ENCODE results near the gene PHACTR2. TPM values are rescaled to one million over a fixed set of nuclear protein-coding genes. Genes with fewer than 3 reads are reported as not detected.
A peak's percentile ranks its signal among the peaks of the same experiment; 100 is the strongest.

The PHACTR2 gene
- total RNA-seq, 2 donors from 2014 or later = 68.5 to 87.7 TPM

GRCh38 chr6:143685653-143686052 is 7.9 kb downstream of the PHACTR2 start:
- H3K4me3 ChIP-seq = no peak overlapping the region
- ATAC-seq (ENCODE audit: insufficient number of reproducible peaks, low FRiP score, low read depth) = no peak
- H3K9me3 ChIP-seq = peaks cover 5% of the 10 kb centered on the region
- H3K4me1 ChIP-seq (ENCODE audit: control insufficient read depth in 1 of 2, low read depth in 2 of 2) = peaks cover 30 to 71% of the 10 kb centered on the region in 2 donors
- peak overlapping the region in 1 of 2 donors; percentile 53 for H3K27ac ChIP-seq
- H3K27me3 ChIP-seq (replicated peaks; ENCODE audit: insufficient read depth) = no peaks in the 10 kb centered on the region
- no peaks in the 10 kb centered on the region for H3K36me3 ChIP-seq
- no peak for DNase-seq (ENCODE audit: low spot score)
- TF ChIP-seq, protein P1, sequence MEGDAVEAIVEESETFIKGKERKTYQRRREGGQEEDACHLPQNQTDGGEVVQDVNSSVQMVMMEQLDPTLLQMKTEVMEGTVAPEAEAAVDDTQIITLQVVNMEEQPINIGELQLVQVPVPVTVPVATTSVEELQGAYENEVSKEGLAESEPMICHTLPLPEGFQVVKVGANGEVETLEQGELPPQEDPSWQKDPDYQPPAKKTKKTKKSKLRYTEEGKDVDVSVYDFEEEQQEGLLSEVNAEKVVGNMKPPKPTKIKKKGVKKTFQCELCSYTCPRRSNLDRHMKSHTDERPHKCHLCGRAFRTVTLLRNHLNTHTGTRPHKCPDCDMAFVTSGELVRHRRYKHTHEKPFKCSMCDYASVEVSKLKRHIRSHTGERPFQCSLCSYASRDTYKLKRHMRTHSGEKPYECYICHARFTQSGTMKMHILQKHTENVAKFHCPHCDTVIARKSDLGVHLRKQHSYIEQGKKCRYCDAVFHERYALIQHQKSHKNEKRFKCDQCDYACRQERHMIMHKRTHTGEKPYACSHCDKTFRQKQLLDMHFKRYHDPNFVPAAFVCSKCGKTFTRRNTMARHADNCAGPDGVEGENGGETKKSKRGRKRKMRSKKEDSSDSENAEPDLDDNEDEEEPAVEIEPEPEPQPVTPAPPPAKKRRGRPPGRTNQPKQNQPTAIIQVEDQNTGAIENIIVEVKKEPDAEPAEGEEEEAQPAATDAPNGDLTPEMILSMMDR (IDR thresholded peaks at IDR 0.05) = no peak

DNA sequence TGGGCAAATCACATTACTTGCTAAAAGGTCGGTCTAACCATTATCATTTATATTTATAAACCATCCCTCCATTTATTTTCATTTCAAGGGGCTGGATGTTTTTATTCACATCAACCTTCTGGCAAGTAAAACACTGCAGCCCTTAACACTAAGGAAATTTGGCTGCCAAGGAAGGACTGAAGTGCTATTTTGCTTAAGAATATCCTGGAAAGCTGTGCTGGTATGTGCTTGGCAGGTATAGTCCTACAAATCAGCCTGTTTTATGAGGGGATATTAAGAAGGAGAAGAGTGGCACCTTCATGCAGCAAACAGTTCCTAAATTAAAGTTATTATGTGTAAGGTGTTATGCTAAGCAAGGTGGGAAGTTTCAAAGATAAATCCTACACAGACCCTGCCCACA is 9.8 kb downstream of the PHACTR2 start:
- Histone ChIP-seq H3K27me3 (replicated peaks; ENCODE audit: insufficient read depth) (no peaks in the 10 kb centered on the region), H3K36me3 (no peaks in the 10 kb centered on the region), H3K4me1 (ENCODE audit: control insufficient read depth in 1 of 2, low read depth in 2 of 2) (peaks cover 33 to 77% of the 10 kb centered on the region in 2 donors), H3K4me3 (peak overlapping the region; percentile 61), H3K27ac (peak overlapping the region; percentile 84 to 91), H3K9me3 (peaks cover 4% of the 10 kb centered on the region)
- DNase-seq (ENCODE audit: low spot score) (no peak), ATAC-seq (ENCODE audit: insufficient number of reproducible peaks, low FRiP score, low read depth) (peak; percentile 13)
- TF ChIP-seq, protein P1 (IDR thresholded peaks at IDR 0.05) = no peak

DNA sequence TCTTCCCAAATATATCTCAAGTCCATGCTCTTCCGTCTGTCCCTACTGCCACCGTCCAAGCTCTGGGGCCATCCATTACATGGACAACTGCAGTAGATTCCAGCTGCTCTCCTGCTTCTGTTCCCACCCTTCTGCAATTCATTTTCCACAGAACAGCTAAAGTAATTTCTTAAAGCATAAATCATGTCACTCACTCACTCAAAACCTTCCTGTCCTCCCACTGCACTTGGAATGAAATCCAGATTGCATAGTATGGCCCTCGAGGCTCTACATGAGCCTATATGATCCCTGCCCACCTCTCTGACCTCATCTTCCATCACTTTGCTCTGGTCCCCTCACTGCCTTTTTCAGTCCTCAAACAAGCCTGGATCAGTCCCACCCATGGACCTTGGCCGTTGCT is 10.9 kb downstream of the PHACTR2 start:
- no peak for ATAC-seq (ENCODE audit: insufficient number of reproducible peaks, low FRiP score, low read depth)
- H3K27me3 ChIP-seq (replicated peaks; ENCODE audit: insufficient read depth) = no peaks in the 10 kb centered on the region
- TF ChIP-seq, protein P1 (IDR thresholded peaks at IDR 0.05) = no peak
- no peak overlapping the region for H3K4me3 ChIP-seq
- no peak for DNase-seq (ENCODE audit: low spot score)
- peaks cover 37 to 88% of the 10 kb centered on the region in 2 donors for H3K4me1 ChIP-seq (ENCODE audit: control insufficient read depth in 1 of 2, low read depth in 2 of 2)
- peak overlapping the region; percentile 84 to 91 for H3K27ac ChIP-seq
- H3K36me3 ChIP-seq = no peaks in the 10 kb centered on the region
- no peaks in the 10 kb centered on the region for H3K9me3 ChIP-seq

GRCh38 chr6:143689852-143690251 is 12.1 kb downstream of the PHACTR2 start:
- H3K4me3 ChIP-seq = no peak overlapping the region
- no peaks in the 10 kb centered on the region for H3K36me3 ChIP-seq
- DNase-seq (ENCODE audit: low spot score) = no peak
- TF ChIP-seq, protein P1 (IDR thresholded peaks at IDR 0.05) = no peak
- no peak for ATAC-seq (ENCODE audit: insufficient number of reproducible peaks, low FRiP score, low read depth)
- H3K27ac ChIP-seq = peak overlapping the region; percentile 84 to 91
- H3K9me3 ChIP-seq = no peaks in the 10 kb centered on the region
- H3K27me3 ChIP-seq (replicated peaks; ENCODE audit: insufficient read depth) = no peaks in the 10 kb centered on the region
- peaks cover 39 to 89% of the 10 kb centered on the region in 2 donors for H3K4me1 ChIP-seq (ENCODE audit: control insufficient read depth in 1 of 2, low read depth in 2 of 2)

DNA sequence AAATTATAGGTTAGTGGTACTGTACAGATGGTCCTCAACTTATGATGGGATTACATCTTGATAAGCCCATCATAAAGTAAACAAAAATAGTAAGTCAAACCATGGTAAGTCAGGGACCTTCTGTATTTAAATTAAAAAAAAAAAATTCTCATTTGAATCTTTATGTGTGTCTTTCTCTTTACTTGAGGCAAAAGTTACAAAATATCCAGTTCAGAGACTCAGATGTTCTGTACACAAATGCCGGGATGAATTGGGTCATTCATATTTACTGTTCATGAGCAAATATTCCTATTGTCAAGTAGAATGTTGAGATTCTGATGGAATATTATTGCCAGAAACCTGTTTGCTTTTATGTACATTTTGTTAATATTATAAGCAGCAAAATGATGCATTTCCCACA is 13.4 kb downstream of the PHACTR2 start:
- DNase-seq (ENCODE audit: low spot score) (no peak), ATAC-seq (ENCODE audit: insufficient number of reproducible peaks, low FRiP score, low read depth) (no peak)
- H3K36me3 ChIP-seq = no peaks in the 10 kb centered on the region
- peaks cover 48 to 94% of the 10 kb centered on the region in 2 donors for H3K4me1 ChIP-seq (ENCODE audit: control insufficient read depth in 1 of 2, low read depth in 2 of 2)
- H3K27me3 ChIP-seq (replicated peaks; ENCODE audit: insufficient read depth) = no peaks in the 10 kb centered on the region
- TF ChIP-seq, protein P1 (IDR thresholded peaks at IDR 0.05) = no peak
- H3K4me3 ChIP-seq = no peak overlapping the region
- H3K27ac ChIP-seq = peak overlapping the region; percentile 84 to 91
- no peaks in the 10 kb centered on the region for H3K9me3 ChIP-seq

All from thoracic aorta (tissue), 2 donors.